Liver (tissue), 9 donors: Measurements from ENCODE around the gene GNB1L. TPM values are rescaled to one million over a fixed set of nuclear protein-coding genes. Genes with fewer than 3 reads are reported as not detected.

Experiments used
- DNase-seq: peaks from one replicate; pipeline ENCODE4 v3.0.0-alpha.2; 2017; ENCODE audit warnings: low spot score
- H3K27ac ChIP-seq, 2 donors: one replicate each; pipeline ENCODE4 v1.7.0; 2013; ENCODE audit warnings: inconsistent platforms in 2 of 2, low read length in 2 of 2, control low read depth in 1 of 2, low read depth in 1 of 2, mild to moderate bottlenecking in 1 of 2
- H3K27me3 ChIP-seq, 4 donors: one replicate each; pipeline versions ENCODE4 v1.6.1 to v1.7.0; 2013; ENCODE audit warnings: low read length in 3 of 4, inconsistent platforms in 1 of 4, mild to moderate bottlenecking in 1 of 4, moderate library complexity in 1 of 4; ENCODE audit not compliant: control insufficient read depth in 4 of 4, insufficient read depth in 4 of 4
- H3K36me3 ChIP-seq, 4 donors: one replicate each; pipeline versions ENCODE4 v1.6.1 to v1.7.0; 2013; ENCODE audit warnings: low read length in 3 of 4, mild to moderate bottlenecking in 3 of 4, low read depth in 1 of 4, moderate library complexity in 1 of 4; ENCODE audit not compliant: control insufficient read depth in 4 of 4, insufficient read depth in 3 of 4
- H3K4me1 ChIP-seq, 4 donors: one replicate each; pipeline versions ENCODE4 v1.6.1 to v1.7.0; 2013; ENCODE audit warnings: low read length in 3 of 4, mild to moderate bottlenecking in 3 of 4, moderate library complexity in 1 of 4; ENCODE audit not compliant: control insufficient read depth in 4 of 4, insufficient read depth in 4 of 4
- H3K4me3 ChIP-seq, 3 donors: one replicate each; pipeline versions ENCODE4 v1.6.1 to v1.7.0; 2013; ENCODE audit warnings: low read length in 3 of 3, control low read depth in 1 of 3, low read depth in 1 of 3, mild to moderate bottlenecking in 1 of 3
- H3K9ac ChIP-seq, 2 donors: one replicate each; pipeline ENCODE4 v1.7.0; 2013; ENCODE audit warnings: low read length in 2 of 2, mild to moderate bottlenecking in 2 of 2, moderate library complexity in 2 of 2, control low read depth in 1 of 2, low read depth in 1 of 2
- H3K9me3 ChIP-seq, 4 donors: one replicate each; pipeline versions ENCODE4 v1.6.1 to v1.7.0; 2013; ENCODE audit warnings: low read length in 3 of 4; ENCODE audit not compliant: control insufficient read depth in 4 of 4
- EGR1 ChIP-seq, 2 donors: IDR thresholded peaks; 2 replicates each; pipeline ENCODE4 v1.6.1; 2016 to 2018; ENCODE audit warnings: antibody characterized with exemption in 2 of 2, low read depth in 2 of 2
- FOXA1 ChIP-seq: IDR thresholded peaks from 2 replicates; pipeline ENCODE4 v1.6.1; 2016; ENCODE audit warnings: antibody characterized with exemption
- FOXA2 ChIP-seq: IDR thresholded peaks from 2 replicates; pipeline ENCODE4 v1.6.1; 2016; ENCODE audit warnings: antibody characterized with exemption
- GABPA ChIP-seq, 2 donors: IDR thresholded peaks in 1 of 2; conservative IDR thresholded peaks in 1 of 2; 2 replicates each; pipeline ENCODE4 v1.6.1; 2016; ENCODE audit warnings: antibody characterized with exemption in 2 of 2, mild to moderate bottlenecking in 1 of 2, moderate library complexity in 1 of 2
- HNF4A ChIP-seq, 2 donors: conservative IDR thresholded peaks; 2 replicates each; pipeline ENCODE4 v1.6.1; 2016; ENCODE audit warnings: antibody characterized with exemption in 2 of 2, mild to moderate bottlenecking in 2 of 2
- HNF4G ChIP-seq: IDR thresholded peaks from 2 replicates; pipeline ENCODE4 v1.6.1; 2016; ENCODE audit warnings: antibody characterized with exemption
- JUND ChIP-seq, 2 donors: IDR thresholded peaks; 2 replicates each; pipeline ENCODE4 v1.6.1; 2016; ENCODE audit warnings: antibody characterized with exemption in 2 of 2
- NR2F2 ChIP-seq: IDR thresholded peaks from 2 replicates; pipeline ENCODE4 v1.6.1; 2016; ENCODE audit warnings: antibody characterized with exemption
- RAD21 ChIP-seq, 2 donors: IDR thresholded peaks; 2 replicates each; pipeline ENCODE4 v1.6.1; 2016; ENCODE audit warnings: antibody characterized with exemption in 2 of 2, mild to moderate bottlenecking in 2 of 2
- RXRA ChIP-seq, 2 donors: IDR thresholded peaks; 2 replicates each; pipeline ENCODE4 v1.6.1; 2017 to 2018; ENCODE audit warnings: antibody characterized with exemption in 2 of 2, mild to moderate bottlenecking in 1 of 2
- SP1 ChIP-seq: IDR thresholded peaks from 2 replicates; pipeline ENCODE4 v1.6.1; 2018; ENCODE audit warnings: antibody characterized with exemption, mild to moderate bottlenecking
- YY1 ChIP-seq: IDR thresholded peaks from 2 replicates; pipeline ENCODE4 v1.6.1; 2016; ENCODE audit warnings: antibody characterized with exemption, mild to moderate bottlenecking
- WGBS: extraction: QIAGEN DNeasy Blood & Tissue Kit; methylation state at CpG from one replicate; pipeline ENCODE4 v1.1.7; 2013; 5-methylcytosine and 5-hydroxymethylcytosine counted together
- polyA plus RNA-seq, 2 donors: library from polyadenylated mRNA; stranded (reverse) in 1 of 2; unstranded in 1 of 2; fragments of 200-250 nt in 1 of 2; fragments of >200 nt in 1 of 2; fragmentation: Nextera tagmentation in 1 of 2; extraction: Ambion mirVana in 1 of 2; gene quantifications; one replicate each; pipeline versions ENCODE4 v1.2.1 to v1.2.3, GENCODE V29; 2013 to 2015
- total RNA-seq, 2 donors: library from RNA; depleted of rRNA; stranded (reverse); fragments of >200 nt; gene quantifications; one replicate each; pipeline ENCODE4 v1.2.3, GENCODE V29; 2014
- TF ChIP-seq, protein P1 (sequence below): IDR thresholded peaks from 2 replicates; pipeline ENCODE4 v1.6.1; 2016; ENCODE audit warnings: antibody characterized with exemption, mild to moderate bottlenecking
- TF ChIP-seq, protein P2 (sequence below): fragments of 150-350 bp; IDR thresholded peaks from 2 replicates; pipeline ENCODE4 v1.5.1; 2017; ENCODE audit warnings: improper control_type of control experiment, low read depth, low read length; ENCODE audit not compliant: missing input control
- TF ChIP-seq, protein P3 (sequence below): IDR thresholded peaks from 2 replicates; pipeline ENCODE4 v1.6.1; 2016; ENCODE audit warnings: antibody characterized with exemption
- TF ChIP-seq, protein P4 (sequence below): IDR thresholded peaks from 2 replicates; pipeline ENCODE4 v1.6.1; 2016; ENCODE audit warnings: antibody characterized with exemption
- TF ChIP-seq, protein P5 (sequence below): IDR thresholded peaks from 2 replicates; pipeline ENCODE4 v1.6.1; 2016; ENCODE audit warnings: antibody characterized with exemption
- donor health status: healthy.
- donor health status: healthy.
- donor health status: healthy.
- donor health status: healthy.
- donor health status: healthy.

Gene GNB1L
- total and polyA plus RNA-seq, 4 donors = 1.5 to 3.6 (median 1.9) TPM

DNA sequence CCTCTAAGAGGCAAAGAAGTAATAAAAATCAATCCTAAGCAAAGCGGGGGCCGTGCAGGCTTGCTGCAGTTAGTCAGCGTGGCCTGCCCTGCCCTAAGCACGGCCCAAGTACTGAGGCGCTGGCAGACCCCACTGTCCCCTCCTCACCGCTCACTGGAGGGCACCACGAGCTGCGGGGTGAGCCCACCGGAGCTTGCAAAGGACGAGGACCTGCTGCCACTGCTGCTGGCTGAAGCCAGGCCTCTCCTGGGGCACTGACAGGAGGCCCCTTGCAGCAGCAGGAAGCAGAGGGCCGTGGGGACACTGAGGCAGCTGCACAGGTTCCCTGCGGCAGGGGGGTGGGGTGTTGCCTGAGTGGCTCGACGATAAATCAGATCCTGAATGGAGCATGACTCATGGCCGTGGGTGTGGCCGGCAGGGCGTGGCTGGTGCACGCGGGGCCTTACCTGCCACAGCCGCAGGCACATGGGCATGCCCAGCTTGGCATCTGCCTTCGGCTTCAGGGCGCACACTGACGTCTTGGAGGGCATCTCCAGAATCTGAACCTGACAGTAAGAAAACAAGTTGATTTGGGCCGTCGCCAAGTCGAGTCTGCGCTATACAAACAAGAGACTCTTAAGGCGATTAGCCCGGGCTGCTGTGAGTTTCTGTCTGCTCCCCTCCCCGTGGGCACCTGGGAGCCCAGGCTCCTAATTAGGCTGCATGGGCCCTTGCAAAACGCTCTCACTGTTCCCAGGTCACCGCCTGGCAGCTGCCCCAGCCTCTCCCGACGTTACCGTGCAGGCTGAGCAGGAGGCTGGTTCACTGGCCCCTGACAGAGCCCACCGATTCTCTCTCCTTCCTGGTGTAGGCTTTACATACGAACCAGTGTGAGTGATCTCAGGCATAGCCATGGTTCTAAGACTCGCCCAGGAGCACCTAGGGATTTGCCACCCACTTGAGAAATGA, 48.2 kb downstream of the GNB1L start:
- Histone ChIP-seq H3K4me3 (no peak overlapping the region), H3K36me3 (peaks cover 0 to 2% (median 0%) of the 10 kb centered on the region in 4 donors), H3K9ac (no peak overlapping the region), H3K4me1 (peaks cover 0 to 6% (median 1%) of the 10 kb centered on the region in 4 donors), H3K27ac (no peak overlapping the region), H3K9me3 (no peaks in the 10 kb centered on the region), H3K27me3 (no peaks in the 10 kb centered on the region)
- DNase-seq = no peak
- 85% methylated on average over 38 of the region's 38 CpGs for WGBS
- no peak for TF ChIP-seq NR2F2
- TF ChIP-seq, protein P1, sequence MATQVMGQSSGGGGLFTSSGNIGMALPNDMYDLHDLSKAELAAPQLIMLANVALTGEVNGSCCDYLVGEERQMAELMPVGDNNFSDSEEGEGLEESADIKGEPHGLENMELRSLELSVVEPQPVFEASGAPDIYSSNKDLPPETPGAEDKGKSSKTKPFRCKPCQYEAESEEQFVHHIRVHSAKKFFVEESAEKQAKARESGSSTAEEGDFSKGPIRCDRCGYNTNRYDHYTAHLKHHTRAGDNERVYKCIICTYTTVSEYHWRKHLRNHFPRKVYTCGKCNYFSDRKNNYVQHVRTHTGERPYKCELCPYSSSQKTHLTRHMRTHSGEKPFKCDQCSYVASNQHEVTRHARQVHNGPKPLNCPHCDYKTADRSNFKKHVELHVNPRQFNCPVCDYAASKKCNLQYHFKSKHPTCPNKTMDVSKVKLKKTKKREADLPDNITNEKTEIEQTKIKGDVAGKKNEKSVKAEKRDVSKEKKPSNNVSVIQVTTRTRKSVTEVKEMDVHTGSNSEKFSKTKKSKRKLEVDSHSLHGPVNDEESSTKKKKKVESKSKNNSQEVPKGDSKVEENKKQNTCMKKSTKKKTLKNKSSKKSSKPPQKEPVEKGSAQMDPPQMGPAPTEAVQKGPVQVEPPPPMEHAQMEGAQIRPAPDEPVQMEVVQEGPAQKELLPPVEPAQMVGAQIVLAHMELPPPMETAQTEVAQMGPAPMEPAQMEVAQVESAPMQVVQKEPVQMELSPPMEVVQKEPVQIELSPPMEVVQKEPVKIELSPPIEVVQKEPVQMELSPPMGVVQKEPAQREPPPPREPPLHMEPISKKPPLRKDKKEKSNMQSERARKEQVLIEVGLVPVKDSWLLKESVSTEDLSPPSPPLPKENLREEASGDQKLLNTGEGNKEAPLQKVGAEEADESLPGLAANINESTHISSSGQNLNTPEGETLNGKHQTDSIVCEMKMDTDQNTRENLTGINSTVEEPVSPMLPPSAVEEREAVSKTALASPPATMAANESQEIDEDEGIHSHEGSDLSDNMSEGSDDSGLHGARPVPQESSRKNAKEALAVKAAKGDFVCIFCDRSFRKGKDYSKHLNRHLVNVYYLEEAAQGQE = no peak
- TF ChIP-seq, protein P2, sequence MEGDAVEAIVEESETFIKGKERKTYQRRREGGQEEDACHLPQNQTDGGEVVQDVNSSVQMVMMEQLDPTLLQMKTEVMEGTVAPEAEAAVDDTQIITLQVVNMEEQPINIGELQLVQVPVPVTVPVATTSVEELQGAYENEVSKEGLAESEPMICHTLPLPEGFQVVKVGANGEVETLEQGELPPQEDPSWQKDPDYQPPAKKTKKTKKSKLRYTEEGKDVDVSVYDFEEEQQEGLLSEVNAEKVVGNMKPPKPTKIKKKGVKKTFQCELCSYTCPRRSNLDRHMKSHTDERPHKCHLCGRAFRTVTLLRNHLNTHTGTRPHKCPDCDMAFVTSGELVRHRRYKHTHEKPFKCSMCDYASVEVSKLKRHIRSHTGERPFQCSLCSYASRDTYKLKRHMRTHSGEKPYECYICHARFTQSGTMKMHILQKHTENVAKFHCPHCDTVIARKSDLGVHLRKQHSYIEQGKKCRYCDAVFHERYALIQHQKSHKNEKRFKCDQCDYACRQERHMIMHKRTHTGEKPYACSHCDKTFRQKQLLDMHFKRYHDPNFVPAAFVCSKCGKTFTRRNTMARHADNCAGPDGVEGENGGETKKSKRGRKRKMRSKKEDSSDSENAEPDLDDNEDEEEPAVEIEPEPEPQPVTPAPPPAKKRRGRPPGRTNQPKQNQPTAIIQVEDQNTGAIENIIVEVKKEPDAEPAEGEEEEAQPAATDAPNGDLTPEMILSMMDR = no peak
- no peak for TF ChIP-seq FOXA2
- TF ChIP-seq, protein P3, sequence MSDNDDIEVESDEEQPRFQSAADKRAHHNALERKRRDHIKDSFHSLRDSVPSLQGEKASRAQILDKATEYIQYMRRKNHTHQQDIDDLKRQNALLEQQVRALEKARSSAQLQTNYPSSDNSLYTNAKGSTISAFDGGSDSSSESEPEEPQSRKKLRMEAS = no peak
- TF ChIP-seq RXRA (IDR thresholded peaks at IDR 0.05) = no peak
- TF ChIP-seq FOXA1 = no peak
- TF ChIP-seq HNF4G = no peak
- TF ChIP-seq, protein P4, sequence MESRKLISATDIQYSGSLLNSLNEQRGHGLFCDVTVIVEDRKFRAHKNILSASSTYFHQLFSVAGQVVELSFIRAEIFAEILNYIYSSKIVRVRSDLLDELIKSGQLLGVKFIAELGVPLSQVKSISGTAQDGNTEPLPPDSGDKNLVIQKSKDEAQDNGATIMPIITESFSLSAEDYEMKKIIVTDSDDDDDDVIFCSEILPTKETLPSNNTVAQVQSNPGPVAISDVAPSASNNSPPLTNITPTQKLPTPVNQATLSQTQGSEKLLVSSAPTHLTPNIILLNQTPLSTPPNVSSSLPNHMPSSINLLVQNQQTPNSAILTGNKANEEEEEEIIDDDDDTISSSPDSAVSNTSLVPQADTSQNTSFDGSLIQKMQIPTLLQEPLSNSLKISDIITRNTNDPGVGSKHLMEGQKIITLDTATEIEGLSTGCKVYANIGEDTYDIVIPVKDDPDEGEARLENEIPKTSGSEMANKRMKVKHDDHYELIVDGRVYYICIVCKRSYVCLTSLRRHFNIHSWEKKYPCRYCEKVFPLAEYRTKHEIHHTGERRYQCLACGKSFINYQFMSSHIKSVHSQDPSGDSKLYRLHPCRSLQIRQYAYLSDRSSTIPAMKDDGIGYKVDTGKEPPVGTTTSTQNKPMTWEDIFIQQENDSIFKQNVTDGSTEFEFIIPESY = no peak
- no peak for TF ChIP-seq RAD21 (IDR thresholded peaks at IDR 0.05)
- no peak for TF ChIP-seq JUND (IDR thresholded peaks at IDR 0.05)
- TF ChIP-seq HNF4A (conservative IDR thresholded peaks at IDR 0.05) = no peak
- TF ChIP-seq SP1 = no peak
- no peak for TF ChIP-seq YY1
- TF ChIP-seq, protein P5, sequence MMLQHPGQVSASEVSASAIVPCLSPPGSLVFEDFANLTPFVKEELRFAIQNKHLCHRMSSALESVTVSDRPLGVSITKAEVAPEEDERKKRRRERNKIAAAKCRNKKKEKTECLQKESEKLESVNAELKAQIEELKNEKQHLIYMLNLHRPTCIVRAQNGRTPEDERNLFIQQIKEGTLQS = no peak
- no peak for TF ChIP-seq EGR1 (IDR thresholded peaks at IDR 0.05; ENCODE audit: low read depth in 2 of 2)
- TF ChIP-seq GABPA (IDR thresholded peaks at IDR 0.05 in 1 of 2, conservative IDR thresholded peaks at IDR 0.05 in 1 of 2) = no peak
